Measurements from ENCODE around the gene EIF4A3.

EIF4A3 gene

DNA sequence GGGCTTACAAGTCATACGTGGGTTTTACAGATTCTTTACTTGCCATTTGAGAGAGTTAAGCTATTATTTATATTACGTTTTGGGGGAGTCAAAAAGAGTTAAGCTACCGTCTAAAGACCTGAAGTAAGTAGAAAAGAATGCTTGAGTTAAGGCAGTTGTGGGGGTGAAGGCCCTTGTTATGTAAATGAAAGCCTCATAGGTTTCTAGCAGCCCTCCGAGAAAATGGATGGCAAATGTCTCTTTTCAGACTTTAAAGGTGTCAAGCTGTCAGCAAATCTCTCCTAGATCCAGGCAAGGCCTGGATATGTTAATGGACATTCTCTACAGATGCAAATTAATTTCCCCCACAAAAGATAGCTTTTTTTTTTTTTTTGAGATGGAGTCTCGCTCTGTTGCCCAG lies 7.2 kb upstream of the EIF4A3 start:
- DNase-seq (ENCODE audit: low read depth), result no peak
- H3K4me3 ChIP-seq (ENCODE audit: control insufficient read depth, low read depth, low read length), result no peak overlapping the region
- TF ChIP-seq, protein P1, sequence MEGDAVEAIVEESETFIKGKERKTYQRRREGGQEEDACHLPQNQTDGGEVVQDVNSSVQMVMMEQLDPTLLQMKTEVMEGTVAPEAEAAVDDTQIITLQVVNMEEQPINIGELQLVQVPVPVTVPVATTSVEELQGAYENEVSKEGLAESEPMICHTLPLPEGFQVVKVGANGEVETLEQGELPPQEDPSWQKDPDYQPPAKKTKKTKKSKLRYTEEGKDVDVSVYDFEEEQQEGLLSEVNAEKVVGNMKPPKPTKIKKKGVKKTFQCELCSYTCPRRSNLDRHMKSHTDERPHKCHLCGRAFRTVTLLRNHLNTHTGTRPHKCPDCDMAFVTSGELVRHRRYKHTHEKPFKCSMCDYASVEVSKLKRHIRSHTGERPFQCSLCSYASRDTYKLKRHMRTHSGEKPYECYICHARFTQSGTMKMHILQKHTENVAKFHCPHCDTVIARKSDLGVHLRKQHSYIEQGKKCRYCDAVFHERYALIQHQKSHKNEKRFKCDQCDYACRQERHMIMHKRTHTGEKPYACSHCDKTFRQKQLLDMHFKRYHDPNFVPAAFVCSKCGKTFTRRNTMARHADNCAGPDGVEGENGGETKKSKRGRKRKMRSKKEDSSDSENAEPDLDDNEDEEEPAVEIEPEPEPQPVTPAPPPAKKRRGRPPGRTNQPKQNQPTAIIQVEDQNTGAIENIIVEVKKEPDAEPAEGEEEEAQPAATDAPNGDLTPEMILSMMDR (IDR thresholded peaks at IDR 0.05; ENCODE audit: control insufficient read depth, insufficient read depth, low read depth, low read length, missing control alignments), result no peak

DNA sequence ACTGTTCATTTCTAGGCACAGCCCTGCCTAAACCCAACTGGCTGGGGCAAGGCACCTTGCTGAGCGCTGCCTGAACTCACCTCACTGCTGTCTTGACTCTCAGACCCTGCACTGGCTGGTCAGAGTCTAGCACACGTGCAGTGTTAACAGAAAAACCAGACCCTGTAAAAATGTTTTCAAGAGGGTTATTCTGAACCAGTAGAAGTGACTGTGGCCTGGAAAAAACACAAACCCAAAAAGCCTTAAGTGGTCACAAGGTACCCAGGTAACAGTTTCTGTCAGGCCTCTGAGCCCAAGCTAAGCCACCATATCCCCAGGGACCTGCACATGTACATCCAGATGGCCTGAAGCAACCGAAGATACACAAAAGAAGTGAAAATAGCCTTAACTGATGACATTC lies 6.1 kb upstream of the EIF4A3 start:
- DNase-seq (ENCODE audit: low read depth), result no peak
- no peak overlapping the region for H3K4me3 ChIP-seq (ENCODE audit: control insufficient read depth, low read depth, low read length)
- TF ChIP-seq, protein P1 (IDR thresholded peaks at IDR 0.05; ENCODE audit: control insufficient read depth, insufficient read depth, low read depth, low read length, missing control alignments), result no peak

DNA sequence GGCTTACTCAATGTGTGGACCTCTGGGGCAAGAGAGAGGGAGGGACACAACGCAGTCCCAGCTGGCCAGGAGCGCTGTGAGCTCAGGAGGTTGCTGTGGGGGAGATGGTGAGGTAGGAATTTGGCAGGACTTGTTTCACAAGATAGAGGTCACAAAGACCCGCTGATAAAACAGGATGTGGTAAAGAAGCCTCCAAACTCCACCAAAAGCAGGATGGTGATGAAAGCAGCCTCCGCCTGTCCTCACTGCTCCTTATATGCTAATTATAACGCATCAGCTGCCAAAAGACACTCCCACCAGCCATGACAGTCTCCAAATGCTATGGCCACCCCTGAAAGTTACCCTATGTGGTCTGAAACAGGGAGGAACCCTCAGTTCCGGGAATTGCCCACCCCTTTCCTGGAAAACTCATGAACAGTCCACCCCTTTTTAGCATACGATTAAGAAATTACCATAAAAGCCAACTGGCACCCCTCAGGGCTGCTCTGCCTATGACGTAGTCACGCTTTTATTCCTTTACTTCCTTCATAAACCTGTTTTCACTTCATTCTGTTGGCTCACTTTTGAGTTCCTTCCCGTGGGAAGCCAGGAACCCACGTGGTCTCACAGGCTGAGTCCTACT lies 5.3 kb upstream of the EIF4A3 start:
- TF ChIP-seq, protein P1 (IDR thresholded peaks at IDR 0.05; ENCODE audit: control insufficient read depth, insufficient read depth, low read depth, low read length, missing control alignments), result no peak
- H3K4me3 ChIP-seq (ENCODE audit: control insufficient read depth, low read depth, low read length), result no peak overlapping the region
- DNase-seq (ENCODE audit: low read depth), result peak; percentile 58

DNA sequence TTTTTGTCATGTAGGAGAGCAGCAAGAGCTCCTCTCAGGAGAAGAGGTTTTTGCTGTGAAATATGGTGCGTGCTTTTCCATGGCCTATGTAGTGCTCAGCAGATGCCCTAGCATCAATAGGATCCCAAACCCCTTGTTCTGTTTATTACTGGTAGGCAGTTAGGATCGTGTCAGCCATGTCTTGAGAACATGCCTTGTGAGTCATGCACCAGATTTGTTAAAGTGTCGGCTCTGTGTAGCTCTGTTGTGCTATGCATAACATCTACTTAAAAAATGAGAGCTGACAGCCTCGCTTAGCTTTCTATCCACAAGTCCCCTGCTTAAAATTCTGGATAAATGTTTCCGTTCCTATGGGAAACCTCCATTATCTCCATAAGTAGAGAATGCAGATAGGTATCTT lies 4.4 kb upstream of the EIF4A3 start:
- peak; percentile 58 for DNase-seq (ENCODE audit: low read depth)
- TF ChIP-seq, protein P1 (IDR thresholded peaks at IDR 0.05; ENCODE audit: control insufficient read depth, insufficient read depth, low read depth, low read length, missing control alignments), result no peak
- H3K4me3 ChIP-seq (ENCODE audit: control insufficient read depth, low read depth, low read length), result no peak overlapping the region

DNA sequence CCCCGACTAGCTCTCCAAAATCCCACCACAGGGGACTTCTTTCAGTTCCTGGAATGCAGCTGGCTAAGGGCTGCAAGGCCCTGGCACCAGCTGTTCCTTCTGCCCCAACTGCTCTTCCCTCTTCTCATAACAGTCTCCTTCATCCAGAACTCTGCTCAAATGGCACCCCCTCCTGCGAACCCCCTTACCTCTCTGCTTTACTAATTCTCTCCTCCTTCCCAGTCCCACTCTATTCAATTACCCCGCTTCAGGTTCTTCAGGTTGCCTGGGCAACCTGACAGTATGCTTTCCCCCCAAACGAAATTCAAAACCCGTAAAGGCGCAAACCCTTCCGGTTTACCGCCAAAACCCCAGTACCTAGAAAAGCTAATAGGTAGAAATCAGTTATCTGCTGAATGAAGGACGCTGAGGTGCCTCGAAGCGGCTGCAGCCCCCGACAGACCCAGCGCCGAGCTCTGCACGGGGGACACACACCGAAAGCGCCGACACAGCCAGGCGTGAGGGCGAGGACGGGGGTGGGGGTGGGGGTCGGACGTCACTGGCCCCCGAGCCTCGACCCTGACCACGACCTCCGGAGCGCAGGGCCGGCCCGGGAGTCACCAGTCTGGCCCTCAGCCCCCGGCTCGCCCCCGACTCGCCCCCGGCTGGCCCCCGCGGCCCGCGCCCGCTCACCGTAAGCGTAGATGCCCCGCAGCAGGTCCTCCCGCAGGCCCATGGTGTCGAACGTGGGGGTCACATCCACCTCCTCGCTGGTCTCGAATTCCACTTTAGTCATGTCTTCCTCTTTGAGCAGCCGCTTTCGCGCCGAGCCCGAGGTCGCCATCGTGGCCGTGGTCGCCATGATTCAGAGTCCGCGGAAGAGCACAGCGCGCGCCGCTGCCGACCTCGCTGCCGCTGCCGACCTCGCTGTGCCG lies 550 bp downstream of the EIF4A3 start:
- no peak for DNase-seq (ENCODE audit: low read depth)
- H3K4me3 ChIP-seq (ENCODE audit: control insufficient read depth, low read depth, low read length), result peak overlapping the region; percentile 88
- TF ChIP-seq, protein P1 (IDR thresholded peaks at IDR 0.05; ENCODE audit: control insufficient read depth, insufficient read depth, low read depth, low read length, missing control alignments), result no peak

GRCh38 chr17:80145076-80146075 lies 1.6 kb downstream of the EIF4A3 start:
- DNase-seq (ENCODE audit: low read depth), result no peak
- TF ChIP-seq, protein P1 (IDR thresholded peaks at IDR 0.05; ENCODE audit: control insufficient read depth, insufficient read depth, low read depth, low read length, missing control alignments), result no peak
- H3K4me3 ChIP-seq (ENCODE audit: control insufficient read depth, low read depth, low read length), result peak overlapping the region; percentile 88

All from AG09309 (cell line).